Measurements from ENCODE around the gene TMEM198. TPM values are rescaled to one million over a fixed set of nuclear protein-coding genes. Genes with fewer than 3 reads are reported as not detected.

Gene TMEM198
- total and polyA plus RNA-seq, 9 of the 15 experiments (the other 6 are each of a cell fraction or from before 2014, with no cell fraction given): 0.03 to 3.8 (median 1.0) TPM

- no peak for TF ChIP-seq RREB1 (CRISPR knock-in tag; IDR thresholded peaks at IDR 0.05)
- no peak for TF ChIP-seq CTCFL (IDR thresholded peaks at IDR 0.05; ENCODE audit: borderline replicate concordance, insufficient read depth, low read depth, low read length, poor library complexity, severe bottlenecking)
- no peak for TF ChIP-seq E2F5 (CRISPR knock-in tag; IDR thresholded peaks at IDR 0.05)
- TF ChIP-seq SFPQ (IDR thresholded peaks at IDR 0.05; ENCODE audit: low read depth, low read length): no peak
- TF ChIP-seq TAF9B (IDR thresholded peaks at IDR 0.05; ENCODE audit: partially characterized antibody): no peak
- TF ChIP-seq CREB1 (IDR thresholded peaks at IDR 0.05): no peak
- TF ChIP-seq CREB1 (CRISPR knock-in tag; IDR thresholded peaks at IDR 0.05): no peak
- TF ChIP-seq ELF2 (CRISPR knock-in tag; IDR thresholded peaks at IDR 0.05): no peak
- TF ChIP-seq SMARCA5 (IDR thresholded peaks at IDR 0.05): no peak
- no peak for TF ChIP-seq ETV5 (CRISPR knock-in tag; IDR thresholded peaks at IDR 0.05; ENCODE audit: low read depth)
- no peak for TF ChIP-seq THRAP3 (IDR thresholded peaks at IDR 0.05; ENCODE audit: borderline replicate concordance)
- no peak for TF ChIP-seq CHD1 (IDR thresholded peaks at IDR 0.05; ENCODE audit: low read length)
- no peak for TF ChIP-seq U2AF2 (optimal IDR thresholded peaks at IDR 0.05; ENCODE audit: low read depth, low read length)
- no peak for TF ChIP-seq UBTF (IDR thresholded peaks at IDR 0.05; ENCODE audit: borderline replicate concordance in 1 of 2, low read depth in 2 of 2, low read length in 2 of 2)
Measured at GRCh38 chr2:219570924-219571310, 27.1 kb downstream of the TMEM198 start (continued).

Measured in K562 (cell line).